Non-pigmented ciliary epithelial cell (primary cell): Measurements from ENCODE around the gene DYNLT4.
"Not testable (repeated sequence)": the region's sequence is repeated elsewhere in the genome, so short reads cannot be mapped to it uniquely, and the experiment has no call there.

Source experiments
- DNase-seq: peaks from one replicate; pipeline ENCODE4 v3.0.0-alpha.2; 2010; ENCODE audit warnings: low read depth

DYNLT4 gene

GRCh38 chr1:44808938-44809917 is 2.1 kb upstream of the DYNLT4 start:
- peak; percentile 59 for DNase-seq

GRCh38 chr1:44808063-44808937 is 1.1 kb upstream of the DYNLT4 start, which contains the start of gene BTBD19:
TSS of gene BTBD19 (plus strand) at chr1:44808523. CDS start at chr1:44808821, 298 bp downstream.
- peak; percentile 58 for DNase-seq

GRCh38 chr1:44807364-44808062 is 362 bp upstream of the DYNLT4 start:
- DNase-seq = peak; percentile 98

- no peak for DNase-seq
These were observed 987 bp downstream of the DYNLT4 start for GRCh38 chr1:44806025-44806703.

GRCh38 chr1:44805311-44806024 is 1.7 kb downstream of the DYNLT4 start:
- DNase-seq = no peak

- no peak for DNase-seq
These were observed 3.6 kb downstream of the DYNLT4 start for GRCh38 chr1:44803312-44804095.

GRCh38 chr1:44803062-44803311 is 4.2 kb downstream of the DYNLT4 start:
- DNase-seq = no peak

- DNase-seq = no peak
These were observed 4.7 kb downstream of the DYNLT4 start for GRCh38 chr1:44802306-44803061.

- DNase-seq = no peak
These were observed 5.5 kb downstream of the DYNLT4 start for GRCh38 chr1:44801491-44802305.

- DNase-seq = peak; percentile 94
These were observed 7.2 kb downstream of the DYNLT4 start, which contains the start of gene PLK3 for GRCh38 chr1:44799770-44800584. TSS of gene PLK3 (plus strand) at chr1:44800377. CDS start at chr1:44800464, 87 bp downstream.

- DNase-seq = no peak
These were observed 8.4 kb downstream of the DYNLT4 start for GRCh38 chr1:44798481-44799365.

GRCh38 chr1:44797886-44798285 is 9.3 kb downstream of the DYNLT4 start:
- not testable (repeated sequence) for DNase-seq

GRCh38 chr1:44792736-44793502 is 14.2 kb downstream of the DYNLT4 start:
- DNase-seq = no peak

- DNase-seq = no peak
These were observed 16.0 kb downstream of the DYNLT4 start for GRCh38 chr1:44790968-44791801.
